Measurements from ENCODE around the gene VEPH1. TPM values are rescaled to one million over a fixed set of nuclear protein-coding genes. Genes with fewer than 3 reads are reported as not detected.

The VEPH1 gene
- total RNA-seq, 1 donor from 2014 or later, result 10.3 TPM

DNA sequence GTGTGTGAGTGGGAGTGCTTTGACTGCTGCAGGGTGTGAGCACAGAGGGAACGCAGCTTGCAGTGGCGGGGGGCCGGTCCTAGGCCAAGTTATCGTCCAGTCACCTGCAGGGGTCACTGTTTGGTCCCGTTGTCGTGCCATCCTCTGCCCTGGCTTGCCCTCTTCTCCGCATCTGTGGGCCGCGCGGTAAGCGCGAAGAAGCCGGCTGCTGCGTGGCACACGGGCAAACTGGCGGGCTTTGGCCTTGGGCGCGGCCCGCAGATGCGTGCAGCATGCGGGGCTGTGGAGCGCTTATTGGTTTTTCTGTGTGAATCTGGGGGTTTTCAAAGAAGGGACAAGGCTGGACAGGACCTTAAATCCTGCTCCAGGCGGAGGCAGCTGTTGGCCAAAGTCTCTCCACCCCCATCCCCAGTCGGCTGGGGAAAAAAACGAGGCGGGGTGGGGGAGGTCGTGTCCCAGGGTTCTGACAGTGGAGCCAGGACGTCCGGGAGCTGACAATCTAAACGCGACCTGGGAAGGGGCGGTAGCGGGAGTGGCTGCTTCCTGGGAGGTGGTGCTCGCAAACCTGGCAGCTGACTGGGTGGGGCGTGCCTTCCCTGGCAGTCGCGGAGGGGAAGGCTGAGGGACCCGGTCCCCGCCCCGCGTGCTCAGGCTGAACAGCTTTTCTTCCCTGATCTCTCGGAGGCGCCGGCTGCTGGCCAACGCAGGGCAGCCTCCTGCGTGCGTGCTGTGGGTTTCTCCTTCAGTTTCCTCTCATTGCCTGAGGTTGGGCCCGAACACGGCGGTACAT is 39.7 kb upstream of the VEPH1 start:
- TF ChIP-seq CTCF (IDR thresholded peaks at IDR 0.05; ENCODE audit: unreplicated experiment), result no peak
- H3K4me3 Mint-ChIP-seq (ENCODE audit: unreplicated experiment), result peak overlapping the region; percentile 76
- peaks cover 8% of the 10 kb centered on the region for H3K27me3 Mint-ChIP-seq (ENCODE audit: unreplicated experiment)
- no peaks in the 10 kb centered on the region for H3K4me1 Mint-ChIP-seq (ENCODE audit: unreplicated experiment)
- DNase-seq (ENCODE audit: low spot score), result peak; percentile 38
- no peak overlapping the region for H3K27ac Mint-ChIP-seq (ENCODE audit: unreplicated experiment)
- H3K9me3 Mint-ChIP-seq (ENCODE audit: unreplicated experiment), result peaks cover 4% of the 10 kb centered on the region
- no peaks in the 10 kb centered on the region for H3K36me3 Mint-ChIP-seq (ENCODE audit: low read depth, unreplicated experiment)

GRCh38 chr3:157541506-157542236 is 38.5 kb upstream of the VEPH1 start:
- no peak for TF ChIP-seq CTCF (IDR thresholded peaks at IDR 0.05; ENCODE audit: unreplicated experiment)
- no peak overlapping the region for H3K27ac Mint-ChIP-seq (ENCODE audit: unreplicated experiment)
- H3K4me1 Mint-ChIP-seq (ENCODE audit: unreplicated experiment), result no peaks in the 10 kb centered on the region
- no peaks in the 10 kb centered on the region for H3K36me3 Mint-ChIP-seq (ENCODE audit: low read depth, unreplicated experiment)
- H3K9me3 Mint-ChIP-seq (ENCODE audit: unreplicated experiment), result peaks cover 4% of the 10 kb centered on the region
- no peak overlapping the region for H3K4me3 Mint-ChIP-seq (ENCODE audit: unreplicated experiment)
- DNase-seq (ENCODE audit: low spot score), result no peak
- peaks cover 8% of the 10 kb centered on the region for H3K27me3 Mint-ChIP-seq (ENCODE audit: unreplicated experiment)

- H3K9me3 Mint-ChIP-seq (ENCODE audit: unreplicated experiment), result peaks cover 4% of the 10 kb centered on the region
- peaks cover 8% of the 10 kb centered on the region for H3K27me3 Mint-ChIP-seq (ENCODE audit: unreplicated experiment)
- TF ChIP-seq CTCF (IDR thresholded peaks at IDR 0.05; ENCODE audit: unreplicated experiment), result no peak
- H3K4me1 Mint-ChIP-seq (ENCODE audit: unreplicated experiment), result no peaks in the 10 kb centered on the region
- no peak overlapping the region for H3K27ac Mint-ChIP-seq (ENCODE audit: unreplicated experiment)
- no peak for DNase-seq (ENCODE audit: low spot score)
- no peak overlapping the region for H3K4me3 Mint-ChIP-seq (ENCODE audit: unreplicated experiment)
- no peaks in the 10 kb centered on the region for H3K36me3 Mint-ChIP-seq (ENCODE audit: low read depth, unreplicated experiment)
Observed at GRCh38 chr3:157540656-157541055, 37.4 kb upstream of the VEPH1 start.

GRCh38 chr3:157535667-157536066 is 32.5 kb upstream of the VEPH1 start:
- no peak for DNase-seq (ENCODE audit: low spot score)
- Mint-ChIP-seq H3K4me3 (ENCODE audit: unreplicated experiment) (no peak overlapping the region), H3K27me3 (ENCODE audit: unreplicated experiment) (no peaks in the 10 kb centered on the region), H3K9me3 (ENCODE audit: unreplicated experiment) (no peaks in the 10 kb centered on the region), H3K4me1 (ENCODE audit: unreplicated experiment) (peaks cover 3% of the 10 kb centered on the region), H3K36me3 (ENCODE audit: low read depth, unreplicated experiment) (no peaks in the 10 kb centered on the region), H3K27ac (ENCODE audit: unreplicated experiment) (no peak overlapping the region)
- no peak for TF ChIP-seq CTCF (IDR thresholded peaks at IDR 0.05; ENCODE audit: unreplicated experiment)

DNA sequence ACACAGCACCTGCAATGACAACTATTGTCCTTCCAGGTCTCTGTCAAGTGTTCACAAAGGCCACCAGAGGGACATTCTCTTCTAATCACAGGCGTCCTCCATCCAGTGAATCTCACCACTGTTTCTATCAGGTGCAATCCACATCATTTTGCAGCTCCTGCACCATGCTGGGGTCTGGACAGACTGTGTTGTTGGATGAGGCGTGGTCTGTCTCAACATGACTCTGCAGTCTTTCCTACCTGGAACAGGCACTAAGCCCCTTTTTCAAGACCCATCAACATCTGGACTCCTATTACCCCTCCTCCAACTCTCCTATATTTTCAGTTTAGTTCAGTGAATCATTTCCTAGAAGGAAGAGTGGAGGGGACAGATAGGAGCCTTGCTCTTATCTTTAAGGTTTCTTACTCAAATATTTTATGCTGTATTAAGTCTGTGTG is 31.5 kb upstream of the VEPH1 start:
- H3K9me3 Mint-ChIP-seq (ENCODE audit: unreplicated experiment), result no peaks in the 10 kb centered on the region
- no peak for TF ChIP-seq CTCF (IDR thresholded peaks at IDR 0.05; ENCODE audit: unreplicated experiment)
- DNase-seq (ENCODE audit: low spot score), result no peak
- H3K36me3 Mint-ChIP-seq (ENCODE audit: low read depth, unreplicated experiment), result no peaks in the 10 kb centered on the region
- H3K4me3 Mint-ChIP-seq (ENCODE audit: unreplicated experiment), result no peak overlapping the region
- no peaks in the 10 kb centered on the region for H3K27me3 Mint-ChIP-seq (ENCODE audit: unreplicated experiment)
- H3K4me1 Mint-ChIP-seq (ENCODE audit: unreplicated experiment), result peaks cover 12% of the 10 kb centered on the region
- H3K27ac Mint-ChIP-seq (ENCODE audit: unreplicated experiment), result no peak overlapping the region

Data from endothelial cell (in vitro differentiated cells).